NCI-H446 treated with DMSO at 0.1 percent for 48 hours (cell line): ENCODE data around the gene ADAMTS17.

ENCODE experiments used
- DNase-seq: peaks from one replicate; lab custom pipeline; 2025; lab: John Stamatoyannopoulos, UW

Gene ADAMTS17

GRCh38 chr15:100250176-100250800 lies 91.5 kb downstream of the ADAMTS17 start:
- DNase-seq: no peak

GRCh38 chr15:100249096-100249815 lies 92.5 kb downstream of the ADAMTS17 start:
- no peak for DNase-seq

- DNase-seq: no peak
Observed at GRCh38 chr15:100248236-100248635, 93.5 kb downstream of the ADAMTS17 start.

GRCh38 chr15:100247228-100248225 lies 94.2 kb downstream of the ADAMTS17 start:
- DNase-seq: no peak

- DNase-seq: no peak
Observed at GRCh38 chr15:100245855-100246254, 95.9 kb downstream of the ADAMTS17 start.

- no peak for DNase-seq
Observed at GRCh38 chr15:100245487-100245820, 96.3 kb downstream of the ADAMTS17 start.

- no peak for DNase-seq
Observed at GRCh38 chr15:100244796-100245486, 96.8 kb downstream of the ADAMTS17 start.

GRCh38 chr15:100242989-100243388 lies 98.8 kb downstream of the ADAMTS17 start:
- DNase-seq: no peak

GRCh38 chr15:100241572-100242482 lies 99.9 kb downstream of the ADAMTS17 start:
- no peak for DNase-seq

GRCh38 chr15:100236981-100237720 lies 104.6 kb downstream of the ADAMTS17 start:
- no peak for DNase-seq

GRCh38 chr15:100235030-100235617 lies 106.7 kb downstream of the ADAMTS17 start:
- no peak for DNase-seq

GRCh38 chr15:100234158-100235029 lies 107.4 kb downstream of the ADAMTS17 start:
- no peak for DNase-seq

GRCh38 chr15:100230784-100231183 lies 111.0 kb downstream of the ADAMTS17 start:
- DNase-seq: no peak

GRCh38 chr15:100229181-100230163 lies 112.3 kb downstream of the ADAMTS17 start:
- DNase-seq: no peak

GRCh38 chr15:100227781-100228180 lies 114.0 kb downstream of the ADAMTS17 start:
- DNase-seq: no peak

GRCh38 chr15:100226107-100226506 lies 115.7 kb downstream of the ADAMTS17 start:
- no peak for DNase-seq
